ENCODE results near the gene SEMA5A.

SEMA5A gene

DNA sequence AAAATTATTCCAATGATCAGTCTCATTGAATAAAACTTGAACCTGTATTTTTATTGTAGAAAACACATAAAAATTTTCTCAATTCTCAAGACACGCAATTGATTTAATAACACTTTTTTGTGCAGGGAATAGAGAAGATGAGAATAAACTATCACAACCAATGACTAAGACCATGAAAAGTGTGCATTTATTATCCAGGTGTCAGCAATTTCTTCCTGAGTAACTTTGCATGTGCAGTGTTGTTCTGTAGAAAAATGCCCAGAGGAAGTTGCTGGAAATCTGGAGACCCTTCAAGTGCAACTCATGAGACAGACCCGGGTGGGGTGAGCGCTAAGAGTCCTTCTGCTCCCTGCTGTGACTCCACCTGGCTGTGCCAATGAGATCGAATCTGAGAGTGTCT is 405.7 kb downstream of the SEMA5A start:
- TF ChIP-seq, protein P1, sequence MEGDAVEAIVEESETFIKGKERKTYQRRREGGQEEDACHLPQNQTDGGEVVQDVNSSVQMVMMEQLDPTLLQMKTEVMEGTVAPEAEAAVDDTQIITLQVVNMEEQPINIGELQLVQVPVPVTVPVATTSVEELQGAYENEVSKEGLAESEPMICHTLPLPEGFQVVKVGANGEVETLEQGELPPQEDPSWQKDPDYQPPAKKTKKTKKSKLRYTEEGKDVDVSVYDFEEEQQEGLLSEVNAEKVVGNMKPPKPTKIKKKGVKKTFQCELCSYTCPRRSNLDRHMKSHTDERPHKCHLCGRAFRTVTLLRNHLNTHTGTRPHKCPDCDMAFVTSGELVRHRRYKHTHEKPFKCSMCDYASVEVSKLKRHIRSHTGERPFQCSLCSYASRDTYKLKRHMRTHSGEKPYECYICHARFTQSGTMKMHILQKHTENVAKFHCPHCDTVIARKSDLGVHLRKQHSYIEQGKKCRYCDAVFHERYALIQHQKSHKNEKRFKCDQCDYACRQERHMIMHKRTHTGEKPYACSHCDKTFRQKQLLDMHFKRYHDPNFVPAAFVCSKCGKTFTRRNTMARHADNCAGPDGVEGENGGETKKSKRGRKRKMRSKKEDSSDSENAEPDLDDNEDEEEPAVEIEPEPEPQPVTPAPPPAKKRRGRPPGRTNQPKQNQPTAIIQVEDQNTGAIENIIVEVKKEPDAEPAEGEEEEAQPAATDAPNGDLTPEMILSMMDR (conservative IDR thresholded peaks at IDR 0.05; ENCODE audit: low read depth, low read length), result no peak
- no peak for DNase-seq (ENCODE audit: low read depth)
- no peak overlapping the region for H3K4me3 ChIP-seq (ENCODE audit: low read depth, low read length)

DNA sequence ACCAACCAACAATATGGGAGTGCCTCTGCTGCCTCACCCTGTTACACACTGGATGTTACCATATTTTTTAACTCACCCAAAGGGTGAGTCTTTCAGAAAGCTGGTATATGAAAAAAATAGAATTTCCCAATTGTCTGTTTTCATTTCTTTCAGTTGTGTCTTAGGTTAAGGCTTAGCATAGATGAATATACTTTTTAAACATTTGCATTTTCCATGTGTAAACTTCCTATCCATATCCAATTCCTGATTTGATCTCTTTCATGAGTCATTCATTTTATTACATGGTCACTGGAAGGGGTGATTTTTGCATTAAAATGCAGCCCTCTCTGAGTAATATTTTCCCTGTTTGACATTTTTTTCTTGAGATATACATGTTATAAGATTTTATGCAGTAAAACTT is 406.5 kb downstream of the SEMA5A start:
- TF ChIP-seq, protein P1 (conservative IDR thresholded peaks at IDR 0.05; ENCODE audit: low read depth, low read length), result no peak
- DNase-seq (ENCODE audit: low read depth), result no peak
- no peak overlapping the region for H3K4me3 ChIP-seq (ENCODE audit: low read depth, low read length)

DNA sequence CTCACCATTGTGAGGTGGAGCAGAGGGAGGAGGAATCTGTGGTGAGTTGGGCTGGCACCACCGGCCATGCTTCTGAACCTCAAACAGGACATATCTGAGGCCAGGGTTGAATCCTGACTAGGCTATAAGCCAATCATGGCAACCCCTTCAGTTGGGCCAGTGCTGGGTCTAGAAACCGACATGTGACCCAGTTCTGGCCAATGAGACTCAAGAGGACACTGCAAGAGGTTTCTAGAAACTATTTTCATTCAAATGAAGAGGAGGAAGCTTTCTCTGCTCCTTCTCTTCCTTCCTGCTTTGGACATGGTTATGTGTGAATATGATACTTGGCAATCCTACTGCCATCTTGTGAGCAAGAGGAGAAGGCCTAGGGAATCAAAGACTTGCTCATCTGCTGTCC is 417.7 kb downstream of the SEMA5A start:
- no peak for DNase-seq (ENCODE audit: low read depth)
- TF ChIP-seq, protein P1 (conservative IDR thresholded peaks at IDR 0.05; ENCODE audit: low read depth, low read length), result no peak
- H3K4me3 ChIP-seq (ENCODE audit: low read depth, low read length), result no peak overlapping the region

DNA sequence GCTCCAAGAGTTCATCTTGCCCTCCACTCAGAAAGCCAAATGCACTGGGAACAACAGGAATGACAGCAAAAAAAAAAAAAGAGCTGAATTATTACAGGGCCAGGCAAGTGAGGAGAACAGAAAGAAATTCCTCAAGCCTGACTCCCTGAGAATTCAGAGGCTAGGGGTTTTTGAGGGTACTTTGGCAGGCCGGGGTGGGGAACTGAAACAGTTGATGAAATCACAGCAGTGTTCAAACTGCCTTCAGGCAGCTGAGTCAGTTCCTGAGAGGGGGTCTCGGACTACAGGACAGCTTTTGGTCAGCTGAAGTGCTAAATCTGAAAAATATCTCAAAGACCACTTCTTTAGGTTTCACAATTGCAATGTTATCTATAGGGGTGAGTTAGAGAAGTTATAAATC is 419.4 kb downstream of the SEMA5A start:
- DNase-seq (ENCODE audit: low read depth), result peak; percentile 7

DNA sequence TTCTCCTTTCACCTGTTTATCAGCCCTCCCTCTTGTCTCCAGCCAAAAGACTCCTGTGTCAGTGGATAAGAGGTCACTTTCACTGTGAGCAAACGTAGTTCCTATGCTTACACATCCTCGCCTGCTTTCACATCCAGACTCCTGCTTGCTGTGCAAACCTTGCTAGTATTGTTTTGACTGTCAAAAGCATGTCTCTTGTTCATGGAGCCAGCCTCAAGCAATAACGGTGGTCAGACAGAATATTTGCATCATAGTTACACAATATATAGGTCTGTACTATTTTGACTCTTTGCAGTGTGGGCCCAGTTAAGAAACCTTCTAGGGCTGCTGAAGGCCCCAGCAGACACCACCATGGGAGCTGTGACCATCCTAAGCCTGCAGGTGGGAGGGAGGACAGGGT is 420.0 kb downstream of the SEMA5A start:
- H3K4me3 ChIP-seq (ENCODE audit: low read depth, low read length), result no peak overlapping the region
- TF ChIP-seq, protein P1 (conservative IDR thresholded peaks at IDR 0.05; ENCODE audit: low read depth, low read length), result no peak
- no peak for DNase-seq (ENCODE audit: low read depth)

More for the DNA sequence above, 419.4 kb downstream of the SEMA5A start:
- no peak overlapping the region for H3K4me3 ChIP-seq (ENCODE audit: low read depth, low read length)
- TF ChIP-seq, protein P1 (conservative IDR thresholded peaks at IDR 0.05; ENCODE audit: low read depth, low read length), result no peak

DNA sequence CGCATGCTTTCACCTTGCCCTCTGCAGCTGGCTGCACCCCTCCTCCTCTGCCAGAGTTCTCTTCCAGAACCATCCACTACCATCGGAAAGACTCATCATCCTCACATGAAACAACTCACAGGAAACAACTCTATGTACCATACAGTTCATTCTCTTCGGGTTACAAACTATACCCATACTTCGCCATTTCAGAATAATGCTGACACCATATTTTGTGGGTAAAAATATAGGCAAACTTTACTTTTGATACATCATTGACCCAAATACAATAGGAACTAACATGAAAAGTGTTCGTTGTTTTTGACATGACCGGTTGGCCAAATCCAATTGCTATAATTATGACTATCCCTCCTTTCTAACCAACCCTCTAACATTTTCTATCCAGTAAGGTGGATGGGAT is 421.0 kb downstream of the SEMA5A start:
- TF ChIP-seq, protein P1 (conservative IDR thresholded peaks at IDR 0.05; ENCODE audit: low read depth, low read length), result no peak
- H3K4me3 ChIP-seq (ENCODE audit: low read depth, low read length), result no peak overlapping the region
- DNase-seq (ENCODE audit: low read depth), result no peak

DNA sequence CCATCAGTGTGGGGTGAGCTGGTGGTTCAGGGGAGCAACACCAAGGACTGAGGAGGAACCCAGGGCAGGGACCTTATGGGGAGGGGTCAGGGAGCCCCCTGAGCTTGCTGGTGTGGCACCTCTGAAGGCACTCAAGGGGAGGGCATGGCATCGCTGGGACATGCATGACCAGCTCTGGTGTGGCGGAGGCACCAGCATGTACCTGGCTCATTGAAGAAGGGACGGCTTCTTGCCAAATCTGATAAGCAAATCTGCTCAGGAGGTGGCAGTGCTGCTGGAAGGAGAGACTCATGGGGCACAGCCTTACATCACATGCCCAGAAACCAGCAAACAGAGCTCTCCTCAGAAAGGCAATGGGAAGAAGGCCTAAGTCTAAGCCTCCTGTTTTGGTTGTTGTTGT is 421.8 kb downstream of the SEMA5A start:
- DNase-seq (ENCODE audit: low read depth), result no peak
- TF ChIP-seq, protein P1 (conservative IDR thresholded peaks at IDR 0.05; ENCODE audit: low read depth, low read length), result no peak
- no peak overlapping the region for H3K4me3 ChIP-seq (ENCODE audit: low read depth, low read length)

Data from choroid plexus epithelial cell (primary cell).